Stimulated activated memory B cell treated with anti-CD40 and anti-IgM and Interleukin-4, amounts not matched to agents 10 μg/mL and 1 μg/mL and 100 μg/mL, for 72 hours (primary cell): Measurements from ENCODE around the gene PCYT2.

Source experiments
- ATAC-seq: fragments of 150-1000 bp; cut with Tn5 transposase; 2 replicates; pipeline ENCODE4 v1.10.0; 2021
- H3K27ac Mint-ChIP-seq: one replicate; pipeline ENCODE4 v1.8.0; 2022; ENCODE audit warnings: mild to moderate bottlenecking, mixed read lengths
- H3K27me3 Mint-ChIP-seq: one replicate; pipeline ENCODE4 v1.8.0; 2022; ENCODE audit warnings: mixed read lengths
- H3K36me3 Mint-ChIP-seq: one replicate; pipeline ENCODE4 v1.8.0; 2022; ENCODE audit warnings: mixed read lengths
- H3K4me1 Mint-ChIP-seq: one replicate; pipeline ENCODE4 v1.8.0; 2022; ENCODE audit warnings: mixed read lengths
- H3K4me3 Mint-ChIP-seq: one replicate; pipeline ENCODE4 v1.8.0; 2022; ENCODE audit warnings: mild to moderate bottlenecking, moderate library complexity, mixed read lengths
- H3K9me3 Mint-ChIP-seq: one replicate; pipeline ENCODE4 v1.8.0; 2022; ENCODE audit warnings: mixed read lengths

The PCYT2 gene

DNA sequence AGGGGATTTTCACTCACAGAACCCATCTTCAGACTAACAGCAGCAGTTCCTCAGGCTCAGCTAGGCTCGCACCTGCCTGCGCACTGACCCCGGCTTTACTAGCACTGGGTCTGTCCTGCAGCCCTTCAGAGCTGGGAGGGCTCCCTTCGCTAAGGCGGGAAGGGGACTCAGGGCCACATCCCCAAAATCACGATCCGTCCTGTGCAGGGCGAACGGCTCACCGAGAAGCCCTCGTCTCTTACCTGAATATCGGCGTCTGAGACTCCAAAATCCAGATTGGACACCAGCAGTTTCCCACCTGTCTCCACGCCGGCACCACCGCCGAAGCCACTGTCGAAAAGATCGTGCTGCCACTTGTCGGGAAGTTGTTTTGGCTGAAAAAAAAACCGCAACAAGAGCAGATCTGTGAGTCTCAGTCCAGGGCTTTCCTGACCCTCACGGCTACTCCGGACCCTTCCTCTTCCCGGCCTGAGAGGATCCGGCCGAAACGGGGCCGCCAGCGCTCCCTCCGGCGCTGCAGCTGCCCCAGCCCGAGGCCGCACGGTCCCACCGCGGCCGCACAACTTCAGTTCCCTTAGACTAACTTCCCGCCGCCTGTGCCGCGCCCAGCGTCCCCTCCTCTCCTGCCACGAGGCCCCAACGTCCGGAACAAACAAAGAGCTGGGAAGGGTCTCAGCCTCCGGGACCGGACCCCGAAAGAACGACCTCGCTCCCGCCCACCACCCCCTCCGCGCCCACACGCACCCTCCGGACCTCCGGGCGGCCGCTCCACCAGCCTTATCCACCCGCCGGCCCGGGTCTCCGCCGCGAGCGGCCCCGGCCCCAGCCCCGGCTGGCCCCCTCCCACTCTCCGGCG is 20.5 kb downstream of the PCYT2 start:
- Mint-ChIP-seq H3K27me3 (no peaks in the 10 kb centered on the region), H3K36me3 (peaks cover 38% of the 10 kb centered on the region), H3K4me3 (peak overlapping the region; percentile 91), H3K4me1 (peaks cover 33% of the 10 kb centered on the region), H3K9me3 (no peaks in the 10 kb centered on the region), H3K27ac (peak overlapping the region; percentile 88)
- ATAC-seq, result peak; percentile 2

DNA sequence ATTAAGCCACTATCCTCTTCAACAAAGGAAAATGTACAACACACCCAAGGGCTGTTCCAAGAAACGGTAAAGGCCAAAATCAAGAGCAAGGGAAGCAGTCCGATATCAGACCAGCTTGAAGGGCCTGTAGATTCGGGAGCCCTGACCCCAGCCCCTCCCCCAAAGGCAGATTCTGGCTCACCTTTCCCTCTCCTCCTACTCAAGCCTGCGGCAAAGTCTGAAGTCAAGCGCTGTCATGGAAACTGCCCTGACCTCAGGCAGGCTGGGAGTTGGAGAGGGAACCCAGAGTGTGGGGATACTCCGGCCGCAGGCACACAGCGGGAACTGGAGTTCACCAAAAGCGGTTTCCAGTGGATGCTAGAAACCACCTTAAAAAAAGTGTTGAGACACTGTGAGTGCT is 21.6 kb downstream of the PCYT2 start:
- Mint-ChIP-seq H3K27me3 (no peaks in the 10 kb centered on the region), H3K9me3 (no peaks in the 10 kb centered on the region), H3K27ac (peak overlapping the region; percentile 40), H3K4me1 (peaks cover 39% of the 10 kb centered on the region), H3K4me3 (peak overlapping the region; percentile 91), H3K36me3 (peaks cover 35% of the 10 kb centered on the region)
- no peak for ATAC-seq

- peak overlapping the region; percentile 59 for H3K4me3 Mint-ChIP-seq
- no peak for ATAC-seq
- no peaks in the 10 kb centered on the region for H3K9me3 Mint-ChIP-seq
- no peaks in the 10 kb centered on the region for H3K27me3 Mint-ChIP-seq
- peaks cover 35% of the 10 kb centered on the region for H3K36me3 Mint-ChIP-seq
- H3K4me1 Mint-ChIP-seq, result peaks cover 39% of the 10 kb centered on the region
- peak overlapping the region; percentile 40 for H3K27ac Mint-ChIP-seq
These were observed 22.1 kb downstream of the PCYT2 start for GRCh38 chr17:81888988-81889595.

DNA sequence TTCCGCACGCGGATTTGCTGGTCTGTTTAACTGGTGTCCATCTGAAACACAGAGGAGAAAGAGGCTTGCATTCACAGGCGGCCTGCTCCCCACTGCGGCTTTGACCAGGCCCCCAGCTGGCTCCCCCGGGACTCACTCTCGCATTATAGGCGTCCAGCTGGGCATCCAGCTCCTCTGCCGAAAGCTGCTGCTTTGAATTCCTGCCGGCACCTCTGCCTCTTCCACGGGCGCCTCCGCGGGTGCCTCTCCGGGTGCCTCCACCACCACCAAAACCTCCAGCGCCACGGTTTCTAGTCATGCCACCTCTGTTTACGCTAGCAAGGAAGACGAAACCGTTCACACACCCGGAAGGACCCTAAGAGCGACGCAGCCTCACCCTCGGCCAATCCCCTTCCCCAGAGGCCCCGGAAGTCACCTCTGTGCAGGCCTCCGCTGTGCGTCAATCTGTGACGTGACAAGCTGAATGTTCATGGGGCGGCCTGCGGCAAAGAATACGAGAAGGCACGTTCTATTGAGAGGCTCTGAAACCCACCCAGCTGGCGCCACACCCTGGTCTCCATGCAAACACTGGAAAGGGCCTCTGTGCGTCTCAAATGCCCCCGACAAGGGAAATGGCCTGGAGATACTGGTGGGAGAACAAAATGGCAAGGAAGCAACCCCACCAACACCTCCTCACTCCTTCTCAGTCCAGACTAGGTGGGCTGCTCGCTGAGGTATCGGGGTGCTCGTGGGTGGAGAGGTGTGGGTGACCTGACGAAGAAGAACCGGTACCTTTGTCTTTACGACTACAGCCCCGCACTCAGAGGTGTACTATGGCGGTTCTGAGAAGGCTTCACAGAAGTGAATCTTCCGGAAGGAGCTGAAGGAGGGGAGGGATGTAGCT is 22.9 kb downstream of the PCYT2 start:
- H3K27ac Mint-ChIP-seq, result peak overlapping the region; percentile 40
- no peaks in the 10 kb centered on the region for H3K27me3 Mint-ChIP-seq
- peak overlapping the region; percentile 59 for H3K4me3 Mint-ChIP-seq
- peaks cover 32% of the 10 kb centered on the region for H3K4me1 Mint-ChIP-seq
- H3K36me3 Mint-ChIP-seq, result peaks cover 35% of the 10 kb centered on the region
- no peak for ATAC-seq
- no peaks in the 10 kb centered on the region for H3K9me3 Mint-ChIP-seq

DNA sequence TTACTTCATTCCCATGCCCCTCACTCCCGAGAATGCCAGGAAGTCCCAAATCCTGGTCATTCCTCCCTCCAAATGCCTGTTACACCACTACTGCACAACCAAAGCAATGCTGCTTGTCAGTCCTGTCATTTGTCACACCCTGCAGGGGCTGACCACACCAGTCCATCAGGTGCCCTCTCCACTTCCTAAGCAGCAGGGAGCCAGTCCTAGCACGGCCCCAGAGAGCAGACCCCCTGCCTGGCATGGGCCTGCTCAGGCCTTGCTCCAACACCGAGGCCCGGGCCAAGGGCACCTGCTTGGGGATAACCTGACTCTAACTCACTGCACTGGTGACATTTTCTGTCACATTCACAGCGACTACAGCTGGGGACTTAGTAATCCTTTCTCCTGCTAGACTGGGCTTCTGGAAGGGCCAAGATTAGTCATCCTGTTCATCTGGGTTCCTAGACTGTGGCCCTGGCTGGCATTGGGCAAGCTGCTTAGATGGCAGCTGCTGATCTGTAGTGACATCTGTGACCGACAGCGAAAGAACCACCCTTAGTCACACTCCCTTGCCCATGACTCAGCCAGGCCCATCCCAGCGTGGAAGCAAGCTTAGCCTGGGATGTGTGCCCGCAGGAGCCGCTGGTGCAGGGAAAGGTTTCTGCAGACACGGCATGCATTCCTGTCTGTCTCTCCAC is 25.2 kb downstream of the PCYT2 start:
- H3K4me3 Mint-ChIP-seq, result no peak overlapping the region
- no peak overlapping the region for H3K27ac Mint-ChIP-seq
- ATAC-seq, result no peak
- H3K36me3 Mint-ChIP-seq, result peaks cover 35% of the 10 kb centered on the region
- no peaks in the 10 kb centered on the region for H3K9me3 Mint-ChIP-seq
- no peaks in the 10 kb centered on the region for H3K27me3 Mint-ChIP-seq
- peaks cover 31% of the 10 kb centered on the region for H3K4me1 Mint-ChIP-seq

DNA sequence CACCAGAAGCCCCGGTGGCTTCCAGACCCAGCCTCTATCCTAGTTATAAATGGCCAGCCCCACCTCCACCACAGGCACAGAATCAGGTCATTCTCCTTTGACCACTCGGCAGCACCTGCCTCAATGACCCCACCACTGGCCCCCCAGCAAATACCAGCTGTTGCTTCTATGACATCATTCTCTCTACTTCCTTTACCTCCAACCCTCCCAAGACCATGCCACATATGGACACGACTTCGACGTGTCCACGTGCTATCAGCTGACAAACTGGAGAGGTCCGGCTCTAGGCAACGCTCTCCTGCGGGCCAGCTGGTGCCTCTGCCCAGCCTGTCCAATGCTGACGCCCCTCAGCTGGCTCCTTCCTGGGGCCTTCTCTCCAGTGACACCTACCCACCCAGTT is 25.7 kb downstream of the PCYT2 start:
- H3K36me3 Mint-ChIP-seq, result peaks cover 35% of the 10 kb centered on the region
- peaks cover 31% of the 10 kb centered on the region for H3K4me1 Mint-ChIP-seq
- H3K27me3 Mint-ChIP-seq, result no peaks in the 10 kb centered on the region
- H3K9me3 Mint-ChIP-seq, result no peaks in the 10 kb centered on the region
- no peak for ATAC-seq
- H3K27ac Mint-ChIP-seq, result no peak overlapping the region
- H3K4me3 Mint-ChIP-seq, result no peak overlapping the region

DNA sequence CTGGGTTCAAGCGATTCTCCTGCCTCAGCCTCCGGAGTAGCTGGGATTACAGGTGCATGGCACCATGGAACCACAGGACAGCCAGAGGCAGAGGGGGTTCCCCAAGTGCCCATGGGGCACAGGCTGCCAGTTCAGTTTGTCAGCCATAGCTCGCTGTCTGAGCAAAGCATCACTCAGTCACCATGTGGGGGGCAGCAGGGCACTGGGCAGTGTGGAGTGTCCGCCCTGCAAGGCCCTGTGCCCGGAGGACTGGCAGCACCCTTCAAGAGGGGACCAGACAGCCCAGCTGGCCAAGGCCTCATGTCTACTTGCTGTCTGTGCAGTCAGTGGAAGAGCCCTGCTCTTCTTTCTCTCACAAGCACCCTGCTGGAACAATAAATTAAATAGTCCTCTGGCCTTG is 26.2 kb downstream of the PCYT2 start:
- Mint-ChIP-seq H3K4me1 (peaks cover 31% of the 10 kb centered on the region), H3K36me3 (peaks cover 35% of the 10 kb centered on the region), H3K27ac (no peak overlapping the region), H3K27me3 (no peaks in the 10 kb centered on the region), H3K4me3 (no peak overlapping the region), H3K9me3 (no peaks in the 10 kb centered on the region)
- no peak for ATAC-seq

GRCh38 chr17:81884520-81884919 is 26.7 kb downstream of the PCYT2 start:
- Mint-ChIP-seq H3K27ac (no peak overlapping the region), H3K4me3 (no peak overlapping the region), H3K36me3 (peaks cover 40% of the 10 kb centered on the region), H3K27me3 (no peaks in the 10 kb centered on the region), H3K4me1 (peaks cover 29% of the 10 kb centered on the region), H3K9me3 (no peaks in the 10 kb centered on the region)
- ATAC-seq, result no peak

GRCh38 chr17:81879121-81879520 is 32.1 kb downstream of the PCYT2 start:
- Mint-ChIP-seq H3K4me1 (peaks cover 1% of the 10 kb centered on the region), H3K4me3 (no peak overlapping the region), H3K27me3 (no peaks in the 10 kb centered on the region), H3K27ac (no peak overlapping the region), H3K36me3 (peaks cover 24% of the 10 kb centered on the region), H3K9me3 (no peaks in the 10 kb centered on the region)
- no peak for ATAC-seq

DNA sequence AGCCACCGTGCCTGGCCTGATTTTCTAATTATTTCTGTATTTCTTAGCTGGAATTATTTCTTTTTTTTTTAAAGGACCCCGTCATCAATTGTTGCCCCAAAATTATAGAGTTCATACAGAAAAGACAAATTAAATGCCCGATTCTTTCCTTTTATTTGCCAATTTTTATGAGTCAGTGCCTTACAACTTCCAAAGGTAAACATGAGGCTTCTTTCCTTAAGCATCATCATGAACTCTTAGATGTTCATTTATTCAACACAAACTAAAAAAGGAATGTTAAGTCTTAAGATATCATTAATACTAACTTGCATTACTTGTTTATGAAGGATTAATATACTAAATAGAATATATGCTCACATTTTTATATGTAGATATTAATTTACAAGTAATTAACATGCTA is 32.9 kb downstream of the PCYT2 start:
- no peaks in the 10 kb centered on the region for H3K9me3 Mint-ChIP-seq
- no peak overlapping the region for H3K27ac Mint-ChIP-seq
- no peak overlapping the region for H3K4me3 Mint-ChIP-seq
- peaks cover 24% of the 10 kb centered on the region for H3K36me3 Mint-ChIP-seq
- H3K4me1 Mint-ChIP-seq, result peaks cover 10% of the 10 kb centered on the region
- ATAC-seq, result no peak
- no peaks in the 10 kb centered on the region for H3K27me3 Mint-ChIP-seq

- ATAC-seq, result no peak
- no peak overlapping the region for H3K27ac Mint-ChIP-seq
- H3K9me3 Mint-ChIP-seq, result no peaks in the 10 kb centered on the region
- peaks cover 24% of the 10 kb centered on the region for H3K36me3 Mint-ChIP-seq
- peaks cover 17% of the 10 kb centered on the region for H3K4me1 Mint-ChIP-seq
- no peak overlapping the region for H3K4me3 Mint-ChIP-seq
- no peaks in the 10 kb centered on the region for H3K27me3 Mint-ChIP-seq
These were observed 33.6 kb downstream of the PCYT2 start for GRCh38 chr17:81877569-81877968.

DNA sequence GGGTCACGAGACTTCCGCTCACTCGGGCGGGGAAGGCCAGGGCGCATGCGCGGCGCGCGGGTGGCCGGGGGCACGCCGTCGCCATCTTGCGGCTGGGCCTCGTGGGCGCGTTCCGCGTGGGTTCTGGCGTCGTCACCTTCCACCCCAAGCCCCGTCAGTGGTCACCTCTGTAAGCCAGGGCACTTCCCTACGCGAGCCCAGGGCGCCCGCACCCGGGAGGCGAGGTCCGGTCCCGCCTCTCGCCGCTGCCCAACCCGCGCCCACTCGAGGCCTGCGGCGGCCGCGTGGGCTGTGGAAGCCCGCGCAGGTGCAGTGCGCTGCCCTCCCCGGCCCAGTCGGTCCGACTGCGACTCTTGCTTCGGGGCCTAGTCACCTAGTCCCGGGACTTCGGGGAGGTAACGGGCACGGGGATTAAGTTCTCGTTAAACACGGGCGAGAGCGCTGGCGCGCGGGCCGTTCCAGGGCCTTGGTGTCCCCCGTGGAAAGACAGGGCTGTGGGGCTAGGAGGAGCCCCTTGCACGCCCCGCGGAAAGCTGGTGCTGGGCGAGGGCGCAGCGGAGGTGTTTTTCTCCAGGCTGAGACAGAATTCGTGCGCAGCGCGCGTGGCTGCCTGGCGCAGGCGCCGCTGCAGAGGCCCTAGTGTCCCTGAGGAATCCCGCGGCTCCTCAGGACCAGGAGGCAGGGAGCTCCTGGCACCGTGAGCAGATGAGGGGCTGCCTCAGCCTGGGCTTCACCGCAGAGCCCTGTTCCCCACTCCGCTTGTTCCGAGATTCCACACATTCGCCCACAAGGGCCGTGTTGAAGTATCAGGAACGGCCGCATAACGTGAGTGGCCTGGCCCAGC is 39.6 kb downstream of the PCYT2 start:
- peak; percentile 25 for ATAC-seq
- no peaks in the 10 kb centered on the region for H3K27me3 Mint-ChIP-seq
- H3K9me3 Mint-ChIP-seq, result no peaks in the 10 kb centered on the region
- peaks cover 61% of the 10 kb centered on the region for H3K4me1 Mint-ChIP-seq
- H3K4me3 Mint-ChIP-seq, result peak overlapping the region; percentile 85
- H3K27ac Mint-ChIP-seq, result peak overlapping the region; percentile 92
- peaks cover 25% of the 10 kb centered on the region for H3K36me3 Mint-ChIP-seq

GRCh38 chr17:81870981-81871386 is 40.2 kb downstream of the PCYT2 start, which contains the start of gene ARHGDIA:
TSS of gene ARHGDIA (minus strand) at chr17:81871337. CDS start at chr17:81869930, 1,407 bp downstream.
- Mint-ChIP-seq H3K9me3 (no peaks in the 10 kb centered on the region), H3K36me3 (peaks cover 25% of the 10 kb centered on the region), H3K4me1 (peaks cover 63% of the 10 kb centered on the region), H3K4me3 (peak within 1 kb of the TSS; percentile 86), H3K27ac (peak within 1 kb of the TSS; percentile 92), H3K27me3 (no peaks in the 10 kb centered on the region)
- ATAC-seq, result peak; percentile 83
